Left ventricle myocardium inferior (tissue), 1 donor: ENCODE data around the gene LRRC26. TPM values are rescaled to one million over a fixed set of nuclear protein-coding genes. Genes with fewer than 3 reads are reported as not detected.

Experiments used
- DNase-seq: peaks from one replicate; pipeline ENCODE4 v3.0.0-alpha.2; 2020
- H3K27ac ChIP-seq: fragments of 200-600 bp; replicated peaks from 2 replicates; pipeline ENCODE4 v1.8.0; 2021
- H3K27me3 ChIP-seq: fragments of 200-600 bp; 2 replicates; pipeline ENCODE4 v1.8.0; 2021; ENCODE audit warnings: low read depth
- H3K36me3 ChIP-seq: fragments of 200-600 bp; 2 replicates; pipeline ENCODE4 v1.8.0; 2021
- H3K4me1 ChIP-seq: fragments of 200-600 bp; 2 replicates; pipeline ENCODE4 v1.8.0; 2021
- H3K4me3 ChIP-seq: fragments of 200-600 bp; 2 replicates; pipeline ENCODE4 v1.8.0; 2021; ENCODE audit warnings: mild to moderate bottlenecking, moderate library complexity
- H3K9me3 ChIP-seq: fragments of 200-600 bp; replicated peaks from 2 replicates; pipeline ENCODE4 v1.8.0; 2021
- intact Hi-C: fragments of 100-400 bp; cut with micrococcal nuclease; formaldehyde crosslinking; loops from one replicate; pipeline ENCODE4 v1.11.0; 2022
- total RNA-seq: library from RNA; stranded (reverse); fragmentation: NEBNext Ultra II Directional; extraction: Animal tissue kit (Norgen Biotek cat#: 25700); gene quantifications from one replicate; pipeline ENCODE4 v1.2.1, GENCODE V29; 2021
- TF ChIP-seq, protein P1 (sequence below): fragments of 200-600 bp; IDR thresholded peaks from 2 replicates; pipeline ENCODE4 v1.8.0; 2021; ENCODE audit warnings: antibody characterized with exemption, mild to moderate bottlenecking, borderline replicate concordance
- donor health status: DM: no; HTN: yes; CAD: no; lungs with severe emphysema.

Gene LRRC26
- total RNA-seq, 1 donor from 2014 or later = not detected

DNA sequence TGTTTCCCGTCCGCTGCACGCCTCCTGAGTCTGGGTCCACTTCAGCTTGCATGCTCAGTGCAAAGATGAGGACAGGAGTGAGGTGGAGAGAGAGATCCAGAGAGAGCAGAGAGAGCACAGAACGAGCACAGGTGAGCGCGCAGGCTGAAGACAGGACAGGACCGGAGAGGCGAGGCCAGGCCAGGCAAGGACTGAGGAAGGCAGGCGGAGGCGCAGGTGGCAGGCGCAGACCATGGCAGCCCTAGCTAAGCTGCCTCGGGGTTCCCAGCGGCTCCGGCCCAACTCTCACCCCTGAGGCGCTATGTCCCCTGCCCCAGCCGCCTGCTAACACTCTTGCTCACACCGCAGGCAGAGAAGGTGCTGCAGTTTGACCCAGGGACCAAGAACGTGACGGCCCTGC, 21.2 kb downstream of the LRRC26 start:
- no peak for DNase-seq
- H3K4me1 ChIP-seq = no peaks in the 10 kb centered on the region
- TF ChIP-seq, protein P1, sequence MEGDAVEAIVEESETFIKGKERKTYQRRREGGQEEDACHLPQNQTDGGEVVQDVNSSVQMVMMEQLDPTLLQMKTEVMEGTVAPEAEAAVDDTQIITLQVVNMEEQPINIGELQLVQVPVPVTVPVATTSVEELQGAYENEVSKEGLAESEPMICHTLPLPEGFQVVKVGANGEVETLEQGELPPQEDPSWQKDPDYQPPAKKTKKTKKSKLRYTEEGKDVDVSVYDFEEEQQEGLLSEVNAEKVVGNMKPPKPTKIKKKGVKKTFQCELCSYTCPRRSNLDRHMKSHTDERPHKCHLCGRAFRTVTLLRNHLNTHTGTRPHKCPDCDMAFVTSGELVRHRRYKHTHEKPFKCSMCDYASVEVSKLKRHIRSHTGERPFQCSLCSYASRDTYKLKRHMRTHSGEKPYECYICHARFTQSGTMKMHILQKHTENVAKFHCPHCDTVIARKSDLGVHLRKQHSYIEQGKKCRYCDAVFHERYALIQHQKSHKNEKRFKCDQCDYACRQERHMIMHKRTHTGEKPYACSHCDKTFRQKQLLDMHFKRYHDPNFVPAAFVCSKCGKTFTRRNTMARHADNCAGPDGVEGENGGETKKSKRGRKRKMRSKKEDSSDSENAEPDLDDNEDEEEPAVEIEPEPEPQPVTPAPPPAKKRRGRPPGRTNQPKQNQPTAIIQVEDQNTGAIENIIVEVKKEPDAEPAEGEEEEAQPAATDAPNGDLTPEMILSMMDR = no peak
- no peaks in the 10 kb centered on the region for H3K36me3 ChIP-seq
- no peaks in the 10 kb centered on the region for H3K9me3 ChIP-seq
- no peak overlapping the region for H3K4me3 ChIP-seq
- intact Hi-C loops = no loop called here
- peaks cover 70% of the 10 kb centered on the region for H3K27me3 ChIP-seq
- H3K27ac ChIP-seq = no peak overlapping the region

DNA sequence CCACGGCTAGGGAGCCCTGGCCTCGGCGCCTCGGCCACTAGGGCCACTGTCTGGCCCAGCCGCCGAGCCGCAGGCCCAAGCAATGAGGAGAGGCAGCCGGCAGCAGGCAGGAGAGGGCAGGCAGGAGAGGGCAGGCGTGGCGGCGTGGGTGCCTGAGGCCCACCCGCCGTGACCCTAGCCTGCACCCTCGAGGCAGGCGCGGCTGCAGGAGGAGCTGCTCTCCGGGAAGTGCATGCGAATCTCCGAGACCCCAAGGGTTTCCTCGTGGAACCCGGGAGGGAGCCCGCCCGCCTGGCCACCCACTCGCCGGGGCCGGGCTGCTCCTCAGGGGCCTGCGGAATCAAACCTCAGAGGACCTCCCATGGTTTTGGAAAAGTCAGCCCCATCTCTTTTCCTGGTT, 21.6 kb downstream of the LRRC26 start:
- Histone ChIP-seq H3K4me3 (no peak overlapping the region), H3K36me3 (no peaks in the 10 kb centered on the region), H3K4me1 (no peaks in the 10 kb centered on the region), H3K27me3 (peaks cover 70% of the 10 kb centered on the region), H3K9me3 (no peaks in the 10 kb centered on the region), H3K27ac (no peak overlapping the region)
- TF ChIP-seq, protein P1 = no peak
- intact Hi-C loops = no loop called here
- no peak for DNase-seq

DNA sequence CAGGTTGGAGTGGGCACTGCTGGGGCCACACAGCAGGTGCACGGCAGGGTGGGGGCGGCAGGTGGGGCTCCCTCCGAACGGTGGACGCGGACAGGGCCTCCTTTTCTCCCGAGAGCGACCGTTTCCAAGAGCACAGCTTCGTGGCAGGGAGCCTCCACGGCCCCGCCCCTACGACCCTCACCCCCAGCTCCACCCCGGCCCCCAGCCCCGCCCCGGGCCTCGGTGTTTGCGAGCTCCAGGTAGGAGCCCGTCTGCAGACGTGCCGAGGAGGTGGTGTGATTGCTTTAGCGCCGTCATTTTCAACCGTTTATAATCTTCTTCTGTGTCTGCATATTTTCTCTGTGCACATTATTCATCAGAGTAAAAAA, 22.1 kb downstream of the LRRC26 start:
- no peaks in the 10 kb centered on the region for H3K4me1 ChIP-seq
- no peaks in the 10 kb centered on the region for H3K36me3 ChIP-seq
- peaks cover 70% of the 10 kb centered on the region for H3K27me3 ChIP-seq
- no peak for DNase-seq
- TF ChIP-seq, protein P1 = no peak
- no peaks in the 10 kb centered on the region for H3K9me3 ChIP-seq
- intact Hi-C loops = no loop called here
- no peak overlapping the region for H3K27ac ChIP-seq
- no peak overlapping the region for H3K4me3 ChIP-seq

DNA sequence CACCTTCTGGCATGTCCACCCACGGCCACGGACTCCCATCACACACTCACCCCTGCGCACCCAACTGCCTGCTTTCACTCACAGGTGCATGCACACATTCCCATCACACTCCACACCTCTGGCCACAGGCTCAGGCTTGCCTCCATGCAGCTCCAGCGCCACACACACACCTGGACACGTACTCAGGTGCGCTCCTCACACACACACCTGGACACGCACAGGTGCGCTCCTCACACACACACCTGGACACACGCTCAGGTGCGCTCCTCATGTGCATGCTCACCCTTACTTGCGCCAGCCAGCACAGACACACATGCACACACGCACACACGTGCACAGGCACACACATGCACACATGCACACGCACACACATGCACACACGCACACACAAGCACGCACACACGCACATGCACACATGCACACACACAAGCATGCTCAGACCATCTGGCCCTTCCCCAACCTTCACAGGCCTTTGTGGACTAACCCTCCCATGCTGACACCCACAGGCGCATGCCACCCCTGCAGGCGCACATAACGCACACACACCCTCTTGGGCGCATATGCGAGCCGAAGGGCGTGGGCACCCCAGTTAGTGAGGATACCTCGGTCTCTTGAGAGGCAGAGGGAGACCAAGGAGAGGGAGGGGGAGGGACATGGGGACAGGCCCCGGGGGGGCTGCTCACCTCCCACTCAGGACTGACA, 22.6 kb downstream of the LRRC26 start:
- Histone ChIP-seq H3K9me3 (no peaks in the 10 kb centered on the region), H3K27ac (no peak overlapping the region), H3K36me3 (no peaks in the 10 kb centered on the region), H3K27me3 (peaks cover 72% of the 10 kb centered on the region), H3K4me1 (no peaks in the 10 kb centered on the region), H3K4me3 (no peak overlapping the region)
- TF ChIP-seq, protein P1 = no peak
- intact Hi-C loops = no loop called here
- DNase-seq = no peak

DNA sequence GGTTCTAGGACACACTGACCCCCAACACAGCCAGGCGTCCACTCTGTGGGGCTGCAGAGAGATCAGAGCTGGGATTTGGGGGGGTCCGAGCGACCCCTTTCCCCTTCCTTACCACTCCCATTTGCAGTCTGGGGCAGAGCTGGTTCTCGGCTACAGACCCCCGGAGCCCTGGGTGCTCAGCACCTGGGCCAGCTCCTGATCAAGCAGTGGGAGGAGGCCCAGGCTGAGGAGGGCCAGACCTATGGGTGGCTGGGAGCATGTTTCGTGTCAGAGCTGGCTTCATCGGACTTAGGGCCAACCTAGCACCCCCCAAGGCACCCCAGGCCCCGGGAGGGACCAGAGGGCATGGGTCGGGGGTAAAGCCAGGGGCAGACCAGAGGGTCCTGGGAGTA, 23.3 kb downstream of the LRRC26 start:
- no peak overlapping the region for H3K27ac ChIP-seq
- peaks cover 79% of the 10 kb centered on the region for H3K27me3 ChIP-seq
- H3K4me3 ChIP-seq = no peak overlapping the region
- no peaks in the 10 kb centered on the region for H3K9me3 ChIP-seq
- DNase-seq = no peak
- TF ChIP-seq, protein P1 = no peak
- H3K4me1 ChIP-seq = no peaks in the 10 kb centered on the region
- no peaks in the 10 kb centered on the region for H3K36me3 ChIP-seq
- intact Hi-C loops = no loop called here
